IMR-90 (cell line): ENCODE results near the gene CDR2.

Source experiments
- CEBPB ChIP-seq: IDR thresholded peaks from 2 replicates; pipeline ENCODE4 v1.6.1; 2012; ENCODE audit warnings: low read depth, low read length, improper control_type of control experiment
- FOS ChIP-seq: fragments of 150-350 bp; IDR thresholded peaks from 2 replicates; pipeline ENCODE4 v1.6.1; 2016; ENCODE audit warnings: low read depth, low read length
- POLR2A ChIP-seq: IDR thresholded peaks from 2 replicates; pipeline ENCODE4 v1.6.1; 2012; ENCODE audit warnings: mild to moderate bottlenecking, low read depth, low read length
- RAD21 ChIP-seq: IDR thresholded peaks from 2 replicates; pipeline ENCODE4 v1.6.1; 2012; ENCODE audit warnings: low read length, improper control_type of control experiment
- TF ChIP-seq, protein P1 (sequence below): conservative IDR thresholded peaks from 2 replicates; pipeline ENCODE4 v1.5.1; 2012; ENCODE audit warnings: mild to moderate bottlenecking, low read depth, low read length, improper control_type of control experiment

GRCh38 chr16:22353191-22353919, 21.1 kb downstream of the CDR2 start:
- TF ChIP-seq POLR2A (no peak), CEBPB (no peak), RAD21 (0 out of 2 replicates have a peak, but pooled peaks have one; percentile 1), FOS (peak; percentile 71; the same call in 1 of the 2 replicates)
- TF ChIP-seq, protein P1, sequence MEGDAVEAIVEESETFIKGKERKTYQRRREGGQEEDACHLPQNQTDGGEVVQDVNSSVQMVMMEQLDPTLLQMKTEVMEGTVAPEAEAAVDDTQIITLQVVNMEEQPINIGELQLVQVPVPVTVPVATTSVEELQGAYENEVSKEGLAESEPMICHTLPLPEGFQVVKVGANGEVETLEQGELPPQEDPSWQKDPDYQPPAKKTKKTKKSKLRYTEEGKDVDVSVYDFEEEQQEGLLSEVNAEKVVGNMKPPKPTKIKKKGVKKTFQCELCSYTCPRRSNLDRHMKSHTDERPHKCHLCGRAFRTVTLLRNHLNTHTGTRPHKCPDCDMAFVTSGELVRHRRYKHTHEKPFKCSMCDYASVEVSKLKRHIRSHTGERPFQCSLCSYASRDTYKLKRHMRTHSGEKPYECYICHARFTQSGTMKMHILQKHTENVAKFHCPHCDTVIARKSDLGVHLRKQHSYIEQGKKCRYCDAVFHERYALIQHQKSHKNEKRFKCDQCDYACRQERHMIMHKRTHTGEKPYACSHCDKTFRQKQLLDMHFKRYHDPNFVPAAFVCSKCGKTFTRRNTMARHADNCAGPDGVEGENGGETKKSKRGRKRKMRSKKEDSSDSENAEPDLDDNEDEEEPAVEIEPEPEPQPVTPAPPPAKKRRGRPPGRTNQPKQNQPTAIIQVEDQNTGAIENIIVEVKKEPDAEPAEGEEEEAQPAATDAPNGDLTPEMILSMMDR, result no peak
